ENCODE measurements around the gene QRFP.

DNA sequence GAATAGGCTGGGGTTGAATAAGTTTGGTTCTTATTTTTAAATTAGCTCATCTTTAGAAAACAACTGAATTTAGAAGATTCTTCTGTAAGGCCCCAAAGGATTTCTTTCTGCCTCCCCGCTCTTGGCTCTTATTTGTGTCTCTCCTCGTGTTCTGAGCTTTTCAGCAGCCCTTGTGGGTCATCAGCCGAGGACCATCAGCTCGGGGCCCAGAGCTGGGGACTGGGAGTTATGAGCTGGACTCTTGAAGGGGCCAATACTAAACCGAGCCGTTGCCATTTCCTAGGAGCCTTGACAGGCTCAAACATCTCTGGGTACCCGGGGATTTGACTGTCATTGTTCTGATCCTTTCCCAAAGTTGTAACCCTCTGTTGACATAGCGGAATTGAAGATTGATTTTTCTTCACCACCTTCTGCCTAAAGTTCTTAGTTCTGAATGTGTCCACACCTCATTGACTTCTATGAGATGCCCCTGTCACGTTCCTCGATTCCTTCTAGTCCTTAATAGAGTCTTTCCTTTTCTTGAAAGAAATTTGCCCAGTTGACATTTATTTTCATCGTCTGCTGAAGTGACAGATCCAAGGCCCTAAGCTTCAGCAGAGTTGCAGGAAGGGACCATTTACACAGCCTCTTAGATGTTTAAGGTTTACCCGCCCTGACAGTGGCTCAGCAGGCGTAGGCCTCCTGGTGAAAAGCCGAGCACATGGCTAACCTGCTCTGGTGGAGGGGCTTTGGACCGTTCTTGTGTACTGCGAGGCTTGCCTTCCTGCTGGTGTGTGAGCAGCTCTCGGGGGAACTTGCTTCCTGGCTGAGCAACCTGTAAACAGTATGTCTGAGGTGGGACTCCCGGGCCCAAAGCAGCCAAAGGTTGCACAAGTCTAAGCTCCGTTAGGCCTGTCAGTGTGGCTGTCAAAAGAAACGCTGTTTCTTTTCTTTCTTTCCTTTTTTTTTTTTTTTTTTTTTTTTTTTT lies 37.6 kb downstream of the QRFP start:
- TF ChIP-seq POLR2A (IDR thresholded peaks at IDR 0.05; ENCODE audit: low read depth, low read length): no peak
- TF ChIP-seq POLR2AphosphoS5 (IDR thresholded peaks at IDR 0.05; ENCODE audit: low read depth, low read length): no peak
- TF ChIP-seq POU2F2 (IDR thresholded peaks at IDR 0.05; ENCODE audit: low read depth, low read length): no peak
- no peak for TF ChIP-seq TAF1 (IDR thresholded peaks at IDR 0.05; ENCODE audit: low read depth, low read length)
- TF ChIP-seq SPI1 (IDR thresholded peaks at IDR 0.05; ENCODE audit: low read depth, low read length): no peak
- no peak for TF ChIP-seq PAX5 (IDR thresholded peaks at IDR 0.05; ENCODE audit: insufficient read depth, low read length, severe bottlenecking)

Data from GM12891 (cell line).